NCI-H526 treated with DMSO at 0.1 percent for 48 hours (cell line): ENCODE measurements around the gene GDF11.

Experiments used
- DNase-seq: peaks from one replicate; lab custom pipeline; 2025; lab: John Stamatoyannopoulos, UW

GDF11 gene

GRCh38 chr12:55723516-55724225 lies 19.3 kb upstream of the GDF11 start:
- DNase-seq, result no peak

DNA sequence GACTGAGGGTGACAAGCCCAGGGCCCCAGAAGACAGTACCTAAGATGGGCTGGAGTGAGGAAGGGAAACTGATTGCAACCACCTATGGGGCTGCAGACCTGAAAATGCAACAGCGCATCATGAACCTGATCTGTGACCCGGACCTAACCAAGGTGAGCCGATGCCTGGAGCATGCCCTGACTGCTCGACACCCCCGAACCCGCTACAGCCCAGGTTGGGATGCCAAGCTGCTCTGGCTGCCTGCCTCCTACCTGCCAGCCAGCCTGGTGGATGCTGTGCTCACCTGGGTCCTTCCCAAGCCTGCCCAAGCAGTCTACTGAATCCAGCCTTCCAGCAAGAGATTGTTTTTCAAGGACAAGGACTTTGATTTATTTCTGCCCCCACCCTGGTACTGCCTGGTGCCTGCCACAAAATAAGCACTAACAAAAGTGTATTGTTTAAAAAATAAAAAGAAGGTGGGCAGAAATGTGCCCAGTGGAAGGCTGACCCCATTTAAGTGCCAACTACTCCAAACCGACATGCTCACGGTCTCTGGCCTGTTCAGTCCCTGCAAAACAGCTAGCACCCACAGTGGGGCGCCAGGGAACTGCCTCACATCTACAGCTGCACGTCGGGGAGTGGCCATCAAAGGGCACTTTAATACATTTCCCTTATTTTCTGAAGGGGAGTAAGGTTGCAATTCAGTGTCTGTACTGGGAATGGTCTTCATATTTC lies 18.5 kb upstream of the GDF11 start:
- DNase-seq, result no peak

- DNase-seq, result no peak
These were observed 18.0 kb upstream of the GDF11 start for GRCh38 chr12:55724940-55725309.

GRCh38 chr12:55725556-55725955 lies 17.4 kb upstream of the GDF11 start:
- no peak for DNase-seq

DNA sequence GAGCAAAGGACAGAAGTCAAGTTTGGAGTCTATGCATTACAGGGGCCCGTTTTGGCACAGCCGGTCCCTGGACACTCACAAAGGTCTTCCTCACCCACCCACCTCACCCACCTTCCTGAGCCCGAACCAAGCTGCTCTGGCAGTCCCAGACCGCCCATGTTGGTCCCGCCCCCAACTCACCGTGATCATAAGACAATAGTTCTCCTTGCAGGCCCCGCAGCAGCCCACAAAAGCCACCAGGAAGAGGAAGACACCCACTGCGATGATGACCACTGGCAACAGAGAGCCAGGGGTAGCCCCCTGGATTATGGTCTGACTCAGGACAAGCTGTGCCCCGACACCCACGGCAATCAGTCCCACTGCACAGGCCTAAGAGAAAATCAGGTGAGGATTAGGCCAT lies 16.0 kb upstream of the GDF11 start:
- no peak for DNase-seq

DNA sequence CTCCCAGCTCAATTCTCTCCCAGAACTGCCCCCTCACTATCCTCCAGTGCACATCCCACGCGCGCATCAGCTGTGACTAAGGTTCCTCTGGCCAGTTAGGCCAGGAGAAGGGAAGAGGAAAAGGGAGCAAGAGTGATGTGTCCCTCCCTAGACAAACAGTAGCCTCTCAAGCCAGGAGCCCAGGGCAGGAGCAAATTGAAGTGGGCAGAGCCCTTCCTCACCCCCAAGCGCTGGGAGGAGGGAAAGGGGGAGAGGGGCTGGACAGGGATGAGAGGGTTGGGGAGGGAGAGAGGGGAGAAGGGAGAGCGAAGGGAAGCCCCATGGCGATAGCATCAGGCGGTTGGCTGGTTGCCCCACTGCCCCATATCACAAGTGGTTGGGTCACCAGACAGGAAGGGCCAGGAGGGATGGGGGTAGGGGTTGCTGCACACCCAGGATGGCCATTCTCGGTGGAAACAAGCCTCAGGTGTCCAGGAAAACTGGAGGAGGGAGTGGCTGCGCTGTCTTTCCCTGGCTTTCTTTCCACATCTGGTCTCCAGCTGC lies 15.2 kb upstream of the GDF11 start:
- DNase-seq, result no peak

- no peak for DNase-seq
These were observed 14.6 kb upstream of the GDF11 start for GRCh38 chr12:55728186-55728938.

DNA sequence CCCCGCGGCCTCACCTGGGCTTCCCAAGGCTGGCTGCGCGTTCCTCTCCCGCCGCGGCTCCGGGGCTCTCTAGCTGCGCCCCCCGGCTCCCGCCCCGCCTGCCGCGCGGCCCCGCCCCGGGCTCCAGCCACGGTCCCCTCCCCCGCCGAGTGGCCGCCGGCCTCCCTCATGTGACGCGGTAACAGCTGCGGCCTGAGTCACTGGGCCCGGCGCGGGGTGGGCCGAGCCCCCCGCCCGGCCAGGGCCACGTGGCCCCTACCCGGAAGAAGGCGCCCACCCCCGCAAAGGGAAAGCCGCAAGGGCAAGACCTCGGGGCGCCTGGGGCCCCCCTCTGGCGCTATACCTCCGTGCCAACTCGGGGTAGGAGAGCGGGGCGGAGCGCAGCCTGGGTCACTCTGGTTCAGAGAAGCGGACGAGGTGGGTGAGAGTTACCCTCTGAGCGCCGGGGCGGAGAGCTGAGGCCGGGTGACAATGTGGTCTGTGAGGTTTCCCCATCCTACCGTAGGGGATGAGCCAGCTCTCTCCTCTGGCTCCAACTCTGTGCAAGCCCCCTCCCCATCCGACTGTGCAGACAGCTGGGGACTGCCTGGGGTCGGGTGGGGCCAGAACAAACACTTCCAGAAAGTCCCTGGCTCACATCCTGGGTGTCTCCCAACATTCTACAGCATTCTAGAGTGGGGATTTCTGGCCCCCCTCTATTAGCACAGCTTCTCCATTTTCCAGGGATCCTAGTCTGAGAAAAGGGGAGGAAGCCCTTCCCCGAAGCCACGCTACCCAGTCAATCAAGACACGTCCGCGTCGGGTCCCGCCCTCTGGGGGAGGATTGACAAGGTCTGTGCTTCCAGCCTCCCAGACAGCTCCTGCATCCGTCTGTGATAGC lies 13.7 kb upstream of the GDF11 start, which contains the start of gene CD63:
TSS of gene CD63 (minus strand) at position 71 of the 880 bp plus-strand sequence. CDS start 668 bp downstream, outside the sequence.
- DNase-seq, result peak; percentile 64

DNA sequence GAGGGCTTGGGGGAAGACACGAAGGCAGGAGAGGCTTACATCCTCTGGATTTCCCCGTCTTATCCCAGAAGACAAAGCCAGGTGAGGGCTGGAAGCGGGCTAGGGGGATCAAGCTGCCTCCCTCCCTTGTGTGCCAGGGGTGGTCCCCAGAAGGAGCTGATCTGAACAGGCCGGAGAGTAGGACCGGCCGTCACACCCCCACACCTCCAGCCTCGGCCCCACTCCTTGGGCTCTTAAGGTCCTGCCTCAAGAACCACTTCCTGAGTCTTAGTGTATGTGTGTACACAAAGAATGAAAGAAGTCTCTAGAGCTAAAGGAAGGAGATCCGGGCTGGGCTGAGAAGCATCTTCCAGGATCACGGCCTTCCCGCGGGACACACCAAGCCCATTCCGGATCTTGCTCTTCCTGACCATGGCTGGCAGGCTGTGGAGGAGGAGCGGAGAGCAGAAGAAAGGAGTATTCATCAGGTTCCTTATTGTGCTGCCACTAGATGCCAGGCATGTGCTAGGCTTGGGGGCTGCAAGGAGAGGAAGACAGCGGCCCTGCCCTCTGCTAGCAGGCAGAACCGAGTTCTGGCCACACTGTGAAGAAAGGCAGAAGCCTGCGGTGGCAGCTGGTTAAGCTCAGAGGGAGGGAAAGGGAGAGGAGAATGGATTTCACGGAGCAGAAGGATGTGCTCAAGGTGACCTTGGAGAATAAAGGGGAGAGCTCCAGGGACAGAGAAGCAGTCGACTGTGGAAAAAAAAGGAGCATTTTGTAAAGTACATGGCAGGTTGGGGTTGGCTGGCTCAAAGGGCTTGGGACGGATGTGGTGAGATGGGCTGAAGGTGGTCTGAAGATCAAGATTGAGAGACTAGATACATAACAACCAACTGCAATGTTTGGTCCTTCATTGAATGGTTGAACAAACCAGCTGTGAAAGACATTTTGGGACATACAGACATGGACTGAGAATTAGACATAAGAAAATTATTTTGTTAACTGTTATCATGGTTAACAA lies 12.8 kb upstream of the GDF11 start:
- DNase-seq, result no peak

GRCh38 chr12:55732288-55732687 lies 10.6 kb upstream of the GDF11 start:
- no peak for DNase-seq

- DNase-seq, result no peak
These were observed 9.8 kb upstream of the GDF11 start for GRCh38 chr12:55733021-55733555.

- DNase-seq, result no peak
These were observed 9.1 kb upstream of the GDF11 start for GRCh38 chr12:55733858-55734257.

- no peak for DNase-seq
These were observed 8.3 kb upstream of the GDF11 start for GRCh38 chr12:55734595-55734994.

GRCh38 chr12:55736076-55736475 lies 6.8 kb upstream of the GDF11 start:
- no peak for DNase-seq

DNA sequence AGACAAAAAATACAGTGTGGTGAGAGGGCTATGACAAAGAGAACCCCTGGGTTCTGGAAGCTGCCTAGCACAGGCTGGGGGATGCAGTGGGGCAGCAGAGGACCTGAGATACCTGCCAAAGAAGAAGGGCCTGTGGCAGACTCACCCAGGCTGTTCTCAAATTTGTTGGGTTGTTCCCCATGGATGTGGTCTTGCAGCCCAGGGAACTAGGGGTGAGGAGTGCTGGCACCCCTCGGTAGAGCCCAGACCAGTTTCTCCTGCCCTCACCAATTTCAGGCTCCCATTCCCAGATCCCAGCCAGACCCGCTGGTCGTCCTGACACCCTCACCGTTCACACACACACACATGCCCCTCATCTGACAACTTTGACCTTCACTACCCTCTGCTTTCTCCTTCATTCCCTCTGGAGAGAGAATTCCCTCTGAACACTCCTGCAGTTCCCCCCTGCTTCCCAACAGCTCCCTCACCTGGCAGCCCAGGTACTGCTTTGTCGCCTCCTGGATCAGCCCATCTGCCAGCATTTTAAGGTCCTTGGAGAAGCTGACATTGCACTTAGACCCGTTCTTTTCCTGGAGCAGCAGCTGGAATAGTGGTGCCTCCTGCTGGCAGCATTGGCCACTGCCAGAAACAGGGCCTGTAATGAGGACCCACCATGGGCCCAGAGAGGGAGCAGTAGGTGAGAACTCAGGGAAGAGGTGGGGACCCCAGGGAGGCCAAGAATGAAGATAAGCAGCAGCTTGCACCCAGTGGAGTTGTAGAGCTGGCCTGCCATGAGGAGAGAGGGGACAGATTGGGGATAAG lies 5.9 kb upstream of the GDF11 start:
- DNase-seq, result peak; percentile 80

DNA sequence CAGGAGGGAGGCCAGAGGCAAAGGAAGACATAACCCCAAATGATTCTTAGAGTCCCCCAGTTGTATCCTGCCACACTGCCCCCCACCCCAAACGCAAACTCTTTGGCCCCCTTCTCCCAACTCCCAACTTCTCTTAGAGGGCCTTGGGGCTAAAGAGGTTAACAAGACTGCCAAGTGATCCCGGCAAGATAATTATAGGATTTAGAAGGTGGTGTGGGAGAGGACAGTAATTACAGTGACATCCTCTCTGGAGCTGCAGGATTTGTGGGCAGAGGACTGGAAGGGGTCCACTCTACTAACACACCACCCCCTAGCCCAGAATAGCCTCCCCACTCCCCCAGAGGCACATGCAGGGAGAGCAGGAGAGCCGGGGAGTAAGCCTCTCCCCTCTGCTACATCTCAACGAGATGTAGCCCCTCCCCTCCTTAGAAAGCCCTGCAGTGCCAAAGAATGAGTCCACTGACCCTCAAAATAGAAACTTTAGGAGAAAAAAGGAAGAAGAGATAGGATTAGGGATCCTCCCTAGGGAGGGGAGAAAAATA lies 5.3 kb upstream of the GDF11 start:
- DNase-seq, result no peak

- peak; percentile 70 for DNase-seq
These were observed 4.5 kb upstream of the GDF11 start for GRCh38 chr12:55738123-55739024.

DNA sequence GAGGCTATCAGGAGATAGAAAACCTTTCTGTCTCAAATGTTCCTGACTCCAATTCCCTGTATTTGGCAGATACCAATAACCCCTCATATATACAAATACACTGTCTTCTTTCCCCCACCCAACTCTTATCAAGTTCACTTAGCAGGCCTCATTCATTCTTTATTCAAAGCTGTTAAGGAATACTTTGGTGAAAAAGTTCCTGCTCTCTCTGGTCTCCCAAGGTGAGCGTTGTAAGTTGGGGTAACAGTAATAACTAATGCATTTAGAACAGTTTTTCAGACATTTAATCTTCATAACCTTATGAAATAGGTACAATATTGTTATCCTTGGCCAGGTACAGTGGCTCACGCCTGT lies 3.9 kb upstream of the GDF11 start:
- no peak for DNase-seq
